Measurements from ENCODE around the gene OR13J1.

DNA sequence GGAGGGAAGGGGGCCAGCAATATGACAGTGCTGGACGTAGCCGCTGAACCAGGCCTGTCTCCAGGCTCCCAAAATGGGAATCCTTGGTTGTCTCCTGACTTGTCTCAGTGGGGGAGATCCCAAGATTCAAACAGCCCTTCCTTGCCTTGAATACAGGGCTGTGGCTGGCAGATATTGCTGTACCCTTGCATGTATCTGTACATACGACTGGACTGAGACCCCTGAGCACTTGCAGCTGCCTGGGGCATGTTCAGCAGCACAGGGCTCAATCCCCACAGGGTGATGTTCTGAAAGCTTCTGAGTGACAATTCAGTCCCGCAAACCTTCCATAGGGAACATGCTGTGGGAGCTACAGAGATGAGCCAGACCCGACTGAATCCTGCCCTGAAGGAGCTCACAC lies 13.3 kb downstream of the OR13J1 start:
- TF ChIP-seq, protein P1, sequence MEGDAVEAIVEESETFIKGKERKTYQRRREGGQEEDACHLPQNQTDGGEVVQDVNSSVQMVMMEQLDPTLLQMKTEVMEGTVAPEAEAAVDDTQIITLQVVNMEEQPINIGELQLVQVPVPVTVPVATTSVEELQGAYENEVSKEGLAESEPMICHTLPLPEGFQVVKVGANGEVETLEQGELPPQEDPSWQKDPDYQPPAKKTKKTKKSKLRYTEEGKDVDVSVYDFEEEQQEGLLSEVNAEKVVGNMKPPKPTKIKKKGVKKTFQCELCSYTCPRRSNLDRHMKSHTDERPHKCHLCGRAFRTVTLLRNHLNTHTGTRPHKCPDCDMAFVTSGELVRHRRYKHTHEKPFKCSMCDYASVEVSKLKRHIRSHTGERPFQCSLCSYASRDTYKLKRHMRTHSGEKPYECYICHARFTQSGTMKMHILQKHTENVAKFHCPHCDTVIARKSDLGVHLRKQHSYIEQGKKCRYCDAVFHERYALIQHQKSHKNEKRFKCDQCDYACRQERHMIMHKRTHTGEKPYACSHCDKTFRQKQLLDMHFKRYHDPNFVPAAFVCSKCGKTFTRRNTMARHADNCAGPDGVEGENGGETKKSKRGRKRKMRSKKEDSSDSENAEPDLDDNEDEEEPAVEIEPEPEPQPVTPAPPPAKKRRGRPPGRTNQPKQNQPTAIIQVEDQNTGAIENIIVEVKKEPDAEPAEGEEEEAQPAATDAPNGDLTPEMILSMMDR (conservative IDR thresholded peaks at IDR 0.05; ENCODE audit: low read depth, low read length), result no peak
- no peak for TF ChIP-seq EZH2 (IDR thresholded peaks at IDR 0.05; ENCODE audit: borderline replicate concordance, low read depth, low read length, poor library complexity, severe bottlenecking)

Data from A673 (cell line).